HG03066 (cell line): ENCODE results near the gene SERAC1.

ENCODE experiments used
- ATAC-seq: cut with Tn5 transposase; IDR thresholded peaks from one replicate; pipeline ENCODE4 v1.9.1; 2021; ENCODE audit warnings: low read depth; ENCODE audit not compliant: unreplicated experiment

SERAC1 gene

GRCh38 chr6:158081657-158081935, 86.5 kb downstream of the SERAC1 start:
- ATAC-seq, result no peak

- no peak for ATAC-seq
These were observed 87.0 kb downstream of the SERAC1 start for GRCh38 chr6:158080849-158081656.

GRCh38 chr6:158078320-158078719, 89.7 kb downstream of the SERAC1 start:
- no peak for ATAC-seq

- ATAC-seq, result no peak
These were observed 90.4 kb downstream of the SERAC1 start for GRCh38 chr6:158077676-158078075.

- no peak for ATAC-seq
These were observed 91.5 kb downstream of the SERAC1 start for GRCh38 chr6:158076548-158076947.

GRCh38 chr6:158073776-158074175, 94.3 kb downstream of the SERAC1 start:
- ATAC-seq, result no peak

- no peak for ATAC-seq
These were observed 95.9 kb downstream of the SERAC1 start for GRCh38 chr6:158072083-158072721.

- ATAC-seq, result no peak
These were observed 96.7 kb downstream of the SERAC1 start for GRCh38 chr6:158071121-158072082.

GRCh38 chr6:158070513-158070912, 97.5 kb downstream of the SERAC1 start:
- no peak for ATAC-seq

- ATAC-seq, result no peak
These were observed 98.3 kb downstream of the SERAC1 start for GRCh38 chr6:158069800-158070195.

- no peak for ATAC-seq
These were observed 98.9 kb downstream of the SERAC1 start for GRCh38 chr6:158068893-158069799.

- no peak for ATAC-seq
These were observed 99.7 kb downstream of the SERAC1 start for GRCh38 chr6:158068156-158068892.

GRCh38 chr6:158067436-158068015, 100.5 kb downstream of the SERAC1 start:
- no peak for ATAC-seq

- ATAC-seq, result no peak
These were observed 101.8 kb downstream of the SERAC1 start for GRCh38 chr6:158066136-158066781.

GRCh38 chr6:158064725-158065251, 103.3 kb downstream of the SERAC1 start:
- no peak for ATAC-seq

GRCh38 chr6:158063736-158064135, 104.3 kb downstream of the SERAC1 start:
- ATAC-seq, result no peak

GRCh38 chr6:158061709-158062461, 106.2 kb downstream of the SERAC1 start:
- no peak for ATAC-seq

- no peak for ATAC-seq
These were observed 106.7 kb downstream of the SERAC1 start for GRCh38 chr6:158061361-158061708.
